HG02884 (cell line): ENCODE data around the gene IZUMO3.
"Not testable (repeated sequence)": the region's sequence is repeated elsewhere in the genome, so short reads cannot be mapped to it uniquely, and the experiment has no call there.

ENCODE experiments used
- ATAC-seq: cut with Tn5 transposase; IDR thresholded peaks from one replicate; pipeline ENCODE4 v1.9.1; 2021; ENCODE audit warnings: mild to moderate bottlenecking, moderate library complexity; ENCODE audit not compliant: unreplicated experiment

The IZUMO3 gene

GRCh38 chr9:24545847-24546522 lies at the start of gene IZUMO3:
Gene IZUMO3, minus strand, starts transcription at chr9:24545897. Its CDS starts 248 bp downstream, at chr9:24545649.
- no peak for ATAC-seq

GRCh38 chr9:24594234-24594850 lies 48.6 kb upstream of the IZUMO3 start:
- no peak for ATAC-seq

GRCh38 chr9:24590432-24590831 lies 44.7 kb upstream of the IZUMO3 start:
- ATAC-seq: no peak

- ATAC-seq: no peak
Observed at GRCh38 chr9:24587883-24588282, 42.2 kb upstream of the IZUMO3 start.

- ATAC-seq: no peak
Observed at GRCh38 chr9:24582146-24583126, 36.7 kb upstream of the IZUMO3 start.

- ATAC-seq: not testable (repeated sequence)
Observed at GRCh38 chr9:24580005-24580404, 34.3 kb upstream of the IZUMO3 start.

- ATAC-seq: no peak
Observed at GRCh38 chr9:24572406-24572805, 26.7 kb upstream of the IZUMO3 start.

- ATAC-seq: no peak
Observed at GRCh38 chr9:24561957-24562356, 16.3 kb upstream of the IZUMO3 start.

- ATAC-seq: no peak
Observed at GRCh38 chr9:24553183-24553552, 7.5 kb upstream of the IZUMO3 start.

- no peak for ATAC-seq
Observed at GRCh38 chr9:24552526-24553182, 7.0 kb upstream of the IZUMO3 start.

GRCh38 chr9:24545285-24545684 lies 412 bp downstream of the IZUMO3 start:
- no peak for ATAC-seq

- ATAC-seq: no peak
Observed at GRCh38 chr9:24518545-24518944, 27.2 kb downstream of the IZUMO3 start.

GRCh38 chr9:24516463-24516862 lies 29.2 kb downstream of the IZUMO3 start:
- ATAC-seq: no peak

- ATAC-seq: no peak
Observed at GRCh38 chr9:24509850-24510249, 35.8 kb downstream of the IZUMO3 start.

GRCh38 chr9:24504521-24504920 lies 41.2 kb downstream of the IZUMO3 start:
- no peak for ATAC-seq

GRCh38 chr9:24502206-24502937 lies 43.3 kb downstream of the IZUMO3 start:
- no peak for ATAC-seq

- no peak for ATAC-seq
Observed at GRCh38 chr9:24500761-24501160, 44.9 kb downstream of the IZUMO3 start.

GRCh38 chr9:24498632-24499031 lies 47.1 kb downstream of the IZUMO3 start:
- ATAC-seq: no peak

GRCh38 chr9:24497671-24498070 lies 48.0 kb downstream of the IZUMO3 start:
- no peak for ATAC-seq
